PC-9 (cell line): ENCODE data around the gene CLTRN. TPM values are rescaled to one million over a fixed set of nuclear protein-coding genes. Genes with fewer than 3 reads are reported as not detected.

Source experiments
- BruUV-seq: library from RNA; stranded (reverse); fragments of 400-500 nt; replicated peaks from 2 replicates; lab custom pipeline; 2021; lab: Mats Ljungman, UMichigan
- CTCF ChIA-PET: fragments of 300-600 bp; sonication (Branson Sonifier 250); formaldehyde crosslinking; loops from one replicate; lab custom pipeline; 2022; ENCODE audit warnings: antibody characterized with exemption; lab: Charles Lee
- POLR2A ChIA-PET: fragments of 300-600 bp; sonication (Branson Sonifier 250); formaldehyde crosslinking; loops from one replicate; lab custom pipeline; 2022; ENCODE audit warnings: antibody characterized with exemption; ENCODE audit not compliant: unreplicated experiment; lab: Charles Lee
- DNase-seq, 2 experiments: peaks; one replicate each; pipeline versions ENCODE4 v3.0.0 to v3.0.0-alpha.2; 2015 to 2022; ENCODE audit warnings: mixed read lengths in 1 of 2
- H2AFZ ChIP-seq: fragments of 200-600 bp; sonication (generic); 2 replicates; pipeline ENCODE4 v1.8.1; 2017; ENCODE audit warnings: antibody characterized with exemption
- H3F3A ChIP-seq: fragments of 200-600 bp; sonication (generic); 2 replicates; pipeline ENCODE4 v1.8.1; 2017; ENCODE audit warnings: antibody characterized with exemption, mild to moderate bottlenecking, low read depth; ENCODE audit not compliant: insufficient read depth
- H3K27ac ChIP-seq: fragments of 200-600 bp; sonication (generic); 2 replicates; pipeline ENCODE4 v1.6.1; 2016; ENCODE audit warnings: mixed run types
- H3K27me3 ChIP-seq: fragments of 200-600 bp; sonication (generic); 2 replicates; pipeline ENCODE4 v1.6.1; 2016; ENCODE audit warnings: low read depth, mixed run types; ENCODE audit not compliant: insufficient read depth
- H3K36me3 ChIP-seq: fragments of 200-600 bp; sonication (generic); 2 replicates; pipeline ENCODE4 v1.6.1; 2016; ENCODE audit warnings: low read depth, mixed run types
- H3K4me1 ChIP-seq: fragments of 200-600 bp; sonication (generic); replicated peaks from 2 replicates; pipeline ENCODE4 v1.6.1; 2016; ENCODE audit warnings: mixed run types; ENCODE audit not compliant: insufficient read depth
- H3K4me2 ChIP-seq: fragments of 200-600 bp; sonication (generic); 2 replicates; pipeline ENCODE4 v1.6.1; 2017; ENCODE audit warnings: mixed run types
- H3K4me3 ChIP-seq: fragments of 200-600 bp; sonication (generic); 2 replicates; pipeline ENCODE4 v1.6.1; 2016; ENCODE audit warnings: mixed run types
- H3K79me2 ChIP-seq: fragments of 200-600 bp; sonication (generic); 2 replicates; pipeline ENCODE4 v1.6.1; 2017; ENCODE audit warnings: low read depth, mixed run types
- H3K9me2 ChIP-seq: fragments of 200-600 bp; sonication (generic); 2 replicates; pipeline ENCODE4 v1.8.1; 2017; ENCODE audit warnings: mild to moderate bottlenecking; ENCODE audit not compliant: insufficient read depth
- H3K9me3 ChIP-seq: fragments of 200-600 bp; sonication (generic); 2 replicates; pipeline ENCODE4 v1.8.1; 2016; ENCODE audit warnings: low read depth; ENCODE audit not compliant: insufficient read depth
- H4K20me1 ChIP-seq: fragments of 200-600 bp; sonication (generic); 2 replicates; pipeline ENCODE4 v1.8.1; 2017; ENCODE audit not compliant: insufficient read depth
- EZH2 ChIP-seq: fragments of 200-600 bp; sonication (generic); IDR thresholded peaks from 2 replicates; pipeline ENCODE4 v1.8.0; 2017; ENCODE audit warnings: antibody characterized with exemption, low read depth
- intact Hi-C: fragments of 100-400 bp; cut with micrococcal nuclease; formaldehyde crosslinking; loops from one replicate; pipeline ENCODE4 v1.10.0; 2022; ENCODE audit not compliant: unreplicated experiment
- total RNA-seq: library from RNA; stranded (reverse); gene quantifications from 2 replicates; pipeline ENCODE4 v1.2.3, GENCODE V29; 2021
- TF ChIP-seq, protein P1 (sequence below): fragments of 200-600 bp; sonication (generic); conservative IDR thresholded peaks from 2 replicates; pipeline ENCODE4 v1.6.1; 2017; ENCODE audit warnings: mixed run types, antibody characterized with exemption, mild to moderate bottlenecking, moderate library complexity

The CLTRN gene
- total RNA-seq, 1 experiment from 2014 or later = 2.7 TPM

DNA sequence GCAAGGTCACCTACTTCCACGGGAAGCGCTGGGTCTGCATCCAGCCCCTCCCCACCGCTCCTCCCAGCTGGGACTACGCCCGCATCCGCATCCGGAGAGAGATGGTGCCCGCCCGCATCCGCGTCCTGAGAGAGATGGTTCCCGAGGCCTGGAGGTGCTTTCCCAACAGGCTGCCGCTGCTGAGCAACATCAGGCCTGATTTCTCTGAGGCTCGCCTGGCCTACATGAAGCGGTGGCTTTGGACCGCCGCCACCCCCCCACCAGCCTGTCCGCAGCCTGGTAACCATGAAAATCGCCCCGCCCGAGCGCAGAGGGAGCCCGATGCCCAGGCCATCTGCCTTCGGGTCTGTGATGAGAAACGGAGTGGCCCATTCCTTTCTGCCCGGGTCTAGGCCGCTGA lies 18.1 kb downstream of the CLTRN start:
- Histone ChIP-seq H3K27ac (no peak overlapping the region), H3K9me2 (no peaks in the 10 kb centered on the region), H3K27me3 (no peaks in the 10 kb centered on the region), H3K4me3 (no peak overlapping the region), H4K20me1 (no peaks in the 10 kb centered on the region), H3K79me2 (no peaks in the 10 kb centered on the region), H2AFZ (no peak overlapping the region), H3K4me2 (no peak overlapping the region), H3K4me1 (no peaks in the 10 kb centered on the region), H3K9me3 (no peaks in the 10 kb centered on the region), H3K36me3 (no peaks in the 10 kb centered on the region), H3F3A (no peaks in the 10 kb centered on the region)
- ChIA-PET CTCF (no interaction called here), POLR2A (no interaction called here)
- intact Hi-C loops = no loop called here
- no TSS peak for BruUV-seq
- no peak for DNase-seq
- TF ChIP-seq EZH2 = no peak
- TF ChIP-seq, protein P1, sequence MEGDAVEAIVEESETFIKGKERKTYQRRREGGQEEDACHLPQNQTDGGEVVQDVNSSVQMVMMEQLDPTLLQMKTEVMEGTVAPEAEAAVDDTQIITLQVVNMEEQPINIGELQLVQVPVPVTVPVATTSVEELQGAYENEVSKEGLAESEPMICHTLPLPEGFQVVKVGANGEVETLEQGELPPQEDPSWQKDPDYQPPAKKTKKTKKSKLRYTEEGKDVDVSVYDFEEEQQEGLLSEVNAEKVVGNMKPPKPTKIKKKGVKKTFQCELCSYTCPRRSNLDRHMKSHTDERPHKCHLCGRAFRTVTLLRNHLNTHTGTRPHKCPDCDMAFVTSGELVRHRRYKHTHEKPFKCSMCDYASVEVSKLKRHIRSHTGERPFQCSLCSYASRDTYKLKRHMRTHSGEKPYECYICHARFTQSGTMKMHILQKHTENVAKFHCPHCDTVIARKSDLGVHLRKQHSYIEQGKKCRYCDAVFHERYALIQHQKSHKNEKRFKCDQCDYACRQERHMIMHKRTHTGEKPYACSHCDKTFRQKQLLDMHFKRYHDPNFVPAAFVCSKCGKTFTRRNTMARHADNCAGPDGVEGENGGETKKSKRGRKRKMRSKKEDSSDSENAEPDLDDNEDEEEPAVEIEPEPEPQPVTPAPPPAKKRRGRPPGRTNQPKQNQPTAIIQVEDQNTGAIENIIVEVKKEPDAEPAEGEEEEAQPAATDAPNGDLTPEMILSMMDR = no peak

DNA sequence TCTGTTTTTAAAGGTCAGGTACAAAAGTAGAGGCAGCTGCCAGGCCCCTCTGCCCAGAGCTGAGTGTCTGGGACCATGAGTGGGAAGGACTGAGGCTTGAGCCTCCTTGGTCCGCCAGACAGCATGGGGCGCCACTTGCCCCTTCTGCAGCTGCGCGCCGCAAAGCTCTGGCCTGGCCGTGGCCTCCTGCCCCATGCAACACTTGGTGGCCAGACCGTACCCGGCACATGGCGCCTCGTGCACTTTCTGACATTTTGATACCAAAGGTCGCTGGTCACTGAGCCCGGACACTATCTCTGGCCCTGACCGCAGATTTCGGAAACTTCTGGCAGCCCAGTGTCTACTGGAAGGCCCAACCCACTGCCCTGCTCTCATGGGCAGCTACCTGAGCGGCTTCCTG lies 18.6 kb downstream of the CLTRN start:
- H4K20me1 ChIP-seq = no peaks in the 10 kb centered on the region
- no peaks in the 10 kb centered on the region for H3K36me3 ChIP-seq
- no peak overlapping the region for H3K27ac ChIP-seq
- H3K27me3 ChIP-seq = no peaks in the 10 kb centered on the region
- H3K4me3 ChIP-seq = no peak overlapping the region
- ChIA-PET POLR2A (no interaction called here), CTCF (no interaction called here)
- intact Hi-C loops = no loop called here
- TF ChIP-seq, protein P1 = no peak
- TF ChIP-seq EZH2 = no peak
- no peaks in the 10 kb centered on the region for H3K4me1 ChIP-seq
- no peaks in the 10 kb centered on the region for H3K9me2 ChIP-seq
- no TSS peak for BruUV-seq
- no peak for DNase-seq
- H3K4me2 ChIP-seq = no peak overlapping the region
- H3F3A ChIP-seq = no peaks in the 10 kb centered on the region
- no peaks in the 10 kb centered on the region for H3K9me3 ChIP-seq
- no peaks in the 10 kb centered on the region for H3K79me2 ChIP-seq
- H2AFZ ChIP-seq = no peak overlapping the region

DNA sequence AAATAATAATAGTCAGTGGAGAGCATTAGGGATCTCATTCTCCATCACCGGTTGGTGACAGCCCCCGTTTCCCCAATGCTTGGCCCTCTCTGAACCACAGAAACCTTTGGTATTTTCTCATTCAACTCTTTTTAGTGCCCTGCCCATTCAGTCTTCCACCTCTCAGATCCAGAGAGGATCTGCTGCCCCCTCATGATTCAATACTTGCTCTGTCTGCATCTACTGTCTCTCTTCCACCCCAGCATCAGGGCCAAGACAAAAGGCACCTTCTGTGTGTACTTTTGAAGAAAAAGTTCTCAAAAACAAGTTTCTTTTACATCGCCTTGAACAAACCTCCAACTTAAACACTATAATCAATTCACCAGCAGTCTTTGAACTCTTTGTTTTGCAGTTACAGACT lies 19.3 kb downstream of the CLTRN start:
- no peaks in the 10 kb centered on the region for H3K79me2 ChIP-seq
- DNase-seq = no peak
- no peak overlapping the region for H3K4me2 ChIP-seq
- no peak overlapping the region for H3K27ac ChIP-seq
- H4K20me1 ChIP-seq = no peaks in the 10 kb centered on the region
- no peak for TF ChIP-seq EZH2
- TF ChIP-seq, protein P1 = no peak
- ChIA-PET POLR2A (no interaction called here), CTCF (no interaction called here)
- H3K9me2 ChIP-seq = no peaks in the 10 kb centered on the region
- H3K36me3 ChIP-seq = no peaks in the 10 kb centered on the region
- no peak overlapping the region for H2AFZ ChIP-seq
- H3F3A ChIP-seq = no peaks in the 10 kb centered on the region
- H3K9me3 ChIP-seq = no peaks in the 10 kb centered on the region
- H3K4me1 ChIP-seq = no peaks in the 10 kb centered on the region
- intact Hi-C loops = loop anchor here (1.0 kb wide), 1 partner anchor 77 kb away; no protein-coding TSS in a partner anchor
- no peak overlapping the region for H3K4me3 ChIP-seq
- BruUV-seq = no TSS peak
- no peaks in the 10 kb centered on the region for H3K27me3 ChIP-seq
